Esophagus squamous epithelium (tissue), 5 donors: ENCODE data around the gene TUBB2B. TPM values are rescaled to one million over a fixed set of nuclear protein-coding genes. Genes with fewer than 3 reads are reported as not detected.

Experiments
- DNase-seq: peaks from one replicate; lab custom pipeline; 2025; lab: John Stamatoyannopoulos, UW
- H3K27ac ChIP-seq, 4 donors: fragments of 200-600 bp; sonication (generic); one replicate each; pipeline ENCODE4 v1.5.1; 2016 to 2019; ENCODE audit warnings: mild to moderate bottlenecking in 1 of 4
- H3K27me3 ChIP-seq, 4 donors: fragments of 200-600 bp; sonication (generic); 1 replicate in 3 of 4; 2 replicates in 1 of 4; pipeline versions ENCODE4 v1.5.1 to v1.6.0; 2017 to 2021; ENCODE audit warnings: antibody characterized with exemption in 1 of 4
- H3K36me3 ChIP-seq, 3 donors: fragments of 200-600 bp; sonication (generic); one replicate each; pipeline ENCODE4 v1.5.1; 2016 to 2019
- H3K4me1 ChIP-seq, 3 donors: fragments of 200-600 bp; sonication (generic); one replicate each; pipeline ENCODE4 v1.5.1; 2017 to 2019
- H3K4me3 ChIP-seq, 4 donors: fragments of 200-600 bp; sonication (generic); 1 replicate in 3 of 4; 2 replicates in 1 of 4; pipeline ENCODE4 v1.5.1; 2016 to 2019; ENCODE audit warnings: mild to moderate bottlenecking in 2 of 4, moderate library complexity in 1 of 4
- H3K9me3 ChIP-seq, 3 donors: fragments of 200-600 bp; sonication (generic); one replicate each; pipeline ENCODE4 v1.5.1; 2016 to 2019
- CTCF ChIP-seq, 6 experiments: fragments of 450-650 bp in 4 of 6; fragments of 200-600 bp in 2 of 6; sonication (generic) in 2 of 6; IDR thresholded peaks; one replicate each; pipeline ENCODE4 v1.5.1; 2016 to 2019; ENCODE audit warnings: antibody characterized with exemption in 6 of 6, mild to moderate bottlenecking in 4 of 6, moderate library complexity in 4 of 6
- POLR2A ChIP-seq, 4 donors: fragments of 450-650 bp; IDR thresholded peaks; one replicate each; pipeline ENCODE4 v1.6.1; 2017; ENCODE audit warnings: antibody characterized with exemption in 4 of 4, mild to moderate bottlenecking in 4 of 4, moderate library complexity in 3 of 4
- WGBS, 2 donors: methylation state at CpG; one replicate each; pipeline ENCODE4 v1.1.5; 2018; 5-methylcytosine and 5-hydroxymethylcytosine counted together
- intact Hi-C: fragments of 100-400 bp; cut with DNase I; formaldehyde crosslinking; loops from one replicate; pipeline ENCODE4 v1.15.0; 2022
- total RNA-seq, 4 donors: library from RNA; depleted of rRNA; stranded (reverse); fragments of >200 nt; gene quantifications; one replicate each; pipeline ENCODE4 v1.1.0, GENCODE V29; 2016
- donor health status: DM: yes; HTN: yes; CAD: no.

Gene TUBB2B
- total RNA-seq, 4 donors from 2014 or later: 1.6 to 5.0 (median 3.2) TPM

GRCh38 chr6:3233904-3234303, 6.5 kb upstream of the TUBB2B start:
- Histone ChIP-seq H3K4me1 (peaks cover 11 to 36% (median 23%) of the 10 kb centered on the region in 3 donors), H3K27ac (no peak overlapping the region), H3K4me3 (no peak overlapping the region), H3K27me3 (peaks cover 8 to 87% (median 22%) of the 10 kb centered on the region in 4 donors), H3K9me3 (no peaks in the 10 kb centered on the region), H3K36me3 (no peaks in the 10 kb centered on the region)
- WGBS, 2 donors: 74 to 76% methylated on average over 3 of the region's 3 CpGs
- no peak for DNase-seq
- TF ChIP-seq POLR2A (IDR thresholded peaks at IDR 0.05) (no peak), CTCF (IDR thresholded peaks at IDR 0.05) (no peak)
- intact Hi-C loops: no loop called here

- H3K27me3 ChIP-seq: peaks cover 8 to 88% (median 27%) of the 10 kb centered on the region in 4 donors
- H3K27ac ChIP-seq: no peak overlapping the region
- intact Hi-C loops: no loop called here
- no peaks in the 10 kb centered on the region for H3K9me3 ChIP-seq
- WGBS, 2 donors: 62 to 85% methylated on average over 2 to 3 of the region's 3 CpGs
- TF ChIP-seq CTCF (IDR thresholded peaks at IDR 0.05) (no peak), POLR2A (IDR thresholded peaks at IDR 0.05) (no peak)
- no peak overlapping the region for H3K4me3 ChIP-seq
- peaks cover 17 to 42% (median 29%) of the 10 kb centered on the region in 3 donors for H3K4me1 ChIP-seq
- no peak for DNase-seq
- no peaks in the 10 kb centered on the region for H3K36me3 ChIP-seq
Measured at GRCh38 chr6:3233321-3233720, 5.9 kb upstream of the TUBB2B start.

GRCh38 chr6:3232017-3232945, 4.8 kb upstream of the TUBB2B start:
- Histone ChIP-seq H3K27ac (peak overlapping the region in 3 of 4 donors; percentile 63 to 81 (median 79)), H3K4me1 (peaks cover 27 to 52% (median 39%) of the 10 kb centered on the region in 3 donors), H3K36me3 (no peaks in the 10 kb centered on the region), H3K27me3 (peaks cover 16 to 93% (median 36%) of the 10 kb centered on the region in 4 donors), H3K4me3 (peak overlapping the region in 3 of 4 donors; percentile 48 to 69 (median 54)), H3K9me3 (no peaks in the 10 kb centered on the region)
- intact Hi-C loops: no loop called here
- WGBS, 2 donors: 28 to 34% methylated on average over 22 to 23 of the region's 23 CpGs
- no peak for DNase-seq
- TF ChIP-seq CTCF (IDR thresholded peaks at IDR 0.05) (no peak), POLR2A (IDR thresholded peaks at IDR 0.05) (no peak)

GRCh38 chr6:3231247-3232016, 4.0 kb upstream of the TUBB2B start:
- WGBS, 2 donors: 8 to 10% methylated on average over 23 to 30 of the region's 47 CpGs
- Histone ChIP-seq H3K4me3 (peak overlapping the region; percentile 18 to 69 (median 51)), H3K36me3 (no peaks in the 10 kb centered on the region), H3K27me3 (peaks cover 18 to 98% (median 40%) of the 10 kb centered on the region in 4 donors), H3K27ac (peak overlapping the region; percentile 40 to 81 (median 71)), H3K4me1 (peaks cover 36 to 61% (median 48%) of the 10 kb centered on the region in 3 donors), H3K9me3 (no peaks in the 10 kb centered on the region)
- intact Hi-C loops: no loop called here
- DNase-seq: no peak
- TF ChIP-seq POLR2A (IDR thresholded peaks at IDR 0.05) (no peak), CTCF (IDR thresholded peaks at IDR 0.05) (no peak)
